Trophoblast cell (in vitro differentiated cells and primary cell): ENCODE results near the gene ACTR1B.

Experiments
- DNase-seq, 2 donors: peaks; one replicate each; pipeline ENCODE4 v3.0.0-alpha.2; 2016
- H2AFZ ChIP-seq: 2 replicates; pipeline ENCODE4 v1.6.1; 2013; ENCODE audit warnings: low read length, moderate library complexity, mild to moderate bottlenecking; ENCODE audit not compliant: insufficient read depth, poor library complexity
- H2AK5ac ChIP-seq: 2 replicates; pipeline ENCODE4 v1.6.1; 2013; ENCODE audit warnings: mild to moderate bottlenecking, low read length
- H2BK120ac ChIP-seq: 2 replicates; pipeline ENCODE4 v1.6.1; 2013; ENCODE audit warnings: low read length, mild to moderate bottlenecking, moderate library complexity; ENCODE audit not compliant: insufficient read depth, poor library complexity
- H2BK12ac ChIP-seq: 2 replicates; pipeline ENCODE4 v1.6.1; 2013; ENCODE audit warnings: mild to moderate bottlenecking, low read length, moderate library complexity
- H2BK5ac ChIP-seq: 2 replicates; pipeline ENCODE4 v1.6.1; 2013; ENCODE audit warnings: low read length, low read depth, moderate library complexity, mild to moderate bottlenecking; ENCODE audit not compliant: poor library complexity
- H3K14ac ChIP-seq: 2 replicates; pipeline ENCODE4 v1.6.1; 2013; ENCODE audit warnings: mild to moderate bottlenecking, low read length
- H3K18ac ChIP-seq: 2 replicates; pipeline ENCODE4 v1.6.1; 2013; ENCODE audit warnings: mild to moderate bottlenecking, low read length
- H3K23ac ChIP-seq: 2 replicates; pipeline ENCODE4 v1.6.1; 2013; ENCODE audit warnings: low read length
- H3K27ac ChIP-seq: 2 replicates; pipeline ENCODE4 v1.5.1; 2013; ENCODE audit warnings: low read depth, mild to moderate bottlenecking, inconsistent platforms, low read length, moderate library complexity
- H3K27me3 ChIP-seq: 2 replicates; pipeline ENCODE4 v1.6.1; 2013; ENCODE audit warnings: inconsistent platforms, mild to moderate bottlenecking, low read length, moderate library complexity; ENCODE audit not compliant: insufficient read depth
- H3K36me3 ChIP-seq, 2 experiments: 1 replicate in 1 of 2; 2 replicates in 1 of 2; pipeline ENCODE4 v1.6.1; 2013; ENCODE audit warnings: low read length in 2 of 2, mild to moderate bottlenecking in 2 of 2, moderate library complexity in 1 of 2; ENCODE audit not compliant: insufficient read depth in 2 of 2, control insufficient read depth in 1 of 2
- H3K4ac ChIP-seq: 2 replicates; pipeline ENCODE4 v1.6.1; 2013; ENCODE audit warnings: low read depth, mild to moderate bottlenecking, low read length, moderate library complexity
- H3K4me1 ChIP-seq, 2 experiments: 1 replicate in 1 of 2; 2 replicates in 1 of 2; pipeline ENCODE4 v1.6.1; 2013; ENCODE audit warnings: low read length in 2 of 2, mild to moderate bottlenecking in 2 of 2, moderate library complexity in 1 of 2; ENCODE audit not compliant: insufficient read depth in 2 of 2, control insufficient read depth in 1 of 2
- H3K4me2 ChIP-seq: 2 replicates; pipeline ENCODE4 v1.6.1; 2013; ENCODE audit warnings: inconsistent platforms, mild to moderate bottlenecking, low read length, moderate library complexity
- H3K4me3 ChIP-seq: 2 replicates; pipeline ENCODE4 v1.5.1; 2013; ENCODE audit warnings: mild to moderate bottlenecking, low read depth, low read length, inconsistent platforms
- H3K79me1 ChIP-seq: one replicate; pipeline ENCODE4 v1.6.1; 2013; ENCODE audit warnings: low read length
- H3K79me2 ChIP-seq: 2 replicates; pipeline ENCODE4 v1.6.1; 2013; ENCODE audit warnings: low read length, mild to moderate bottlenecking; ENCODE audit not compliant: control insufficient read depth, insufficient read depth, poor library complexity
- H3K9ac ChIP-seq: 2 replicates; pipeline ENCODE4 v1.6.1; 2013; ENCODE audit warnings: mild to moderate bottlenecking, low read length
- H3K9me3 ChIP-seq: 2 replicates; pipeline ENCODE4 v1.6.1; 2013; ENCODE audit warnings: low read depth, mild to moderate bottlenecking, control low read depth, inconsistent platforms, low read length; ENCODE audit not compliant: insufficient read depth
- H4K12ac ChIP-seq: 2 replicates; pipeline ENCODE4 v1.6.1; 2013; ENCODE audit warnings: low read depth, mild to moderate bottlenecking, low read length, moderate library complexity
- H4K8ac ChIP-seq: 2 replicates; pipeline ENCODE4 v1.6.1; 2013; ENCODE audit warnings: low read depth, mild to moderate bottlenecking, low read length, moderate library complexity
- H4K91ac ChIP-seq: one replicate; pipeline ENCODE4 v1.6.1; 2013; ENCODE audit warnings: low read depth, mild to moderate bottlenecking, low read length, moderate library complexity
- WGBS: extraction: QIAGEN DNeasy Blood & Tissue Kit; methylation state at CpG from one replicate; pipeline ENCODE4 v1.1.7; 2013; ENCODE audit warnings: missing lambda C conversion rate; ENCODE audit not compliant: insufficient read length, insufficient coverage; ENCODE audit errors: extremely low coverage; 5-methylcytosine and 5-hydroxymethylcytosine counted together

The ACTR1B gene

GRCh38 chr2:97706112-97706511, 42.3 kb upstream of the ACTR1B start:
- DNase-seq: no peak
- no CpG with 5 or more reads among the region's 13 CpGs for WGBS
- Histone ChIP-seq H3K14ac (no peak overlapping the region), H3K27me3 (no peaks in the 10 kb centered on the region), H3K23ac (no peak overlapping the region), H3K27ac (no peak overlapping the region), H2BK12ac (no peak overlapping the region), H2AFZ (no peak overlapping the region), H3K9me3 (peaks cover 2% of the 10 kb centered on the region), H2BK120ac (no peak overlapping the region), H4K8ac (no peak overlapping the region), H3K9ac (no peak overlapping the region), H2BK5ac (no peak overlapping the region), H3K36me3 (no peaks in the 10 kb centered on the region), H3K4me3 (no peak overlapping the region), H4K12ac (no peak overlapping the region), H3K4ac (no peak overlapping the region), H3K18ac (no peak overlapping the region), H3K79me2 (no peaks in the 10 kb centered on the region), H3K79me1 (peaks cover 8% of the 10 kb centered on the region), H3K4me1 (peaks cover 9 to 18% of the 10 kb centered on the region in 2 experiments), H2AK5ac (no peak overlapping the region), H3K4me2 (no peak overlapping the region), H4K91ac (no peak overlapping the region)

DNA sequence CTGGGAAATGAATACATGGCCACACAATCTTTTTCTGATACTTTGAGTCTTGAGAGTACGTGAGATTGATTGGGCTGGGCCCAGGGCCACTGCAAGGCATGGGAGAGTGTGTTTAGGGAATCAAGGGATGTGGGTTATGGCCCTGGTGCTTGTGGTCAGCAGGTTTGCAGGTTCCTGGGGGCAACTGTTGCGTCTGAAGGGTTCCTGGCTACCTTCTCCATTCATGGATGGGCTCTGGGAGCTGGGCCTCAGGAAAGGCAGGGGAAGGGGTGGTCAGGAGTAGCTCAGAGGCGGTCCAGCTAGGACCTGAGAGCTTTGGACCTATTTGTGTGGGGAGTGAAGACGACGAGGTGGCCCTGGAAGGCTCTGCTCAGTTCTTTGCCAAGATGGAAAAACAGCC, 41.1 kb upstream of the ACTR1B start:
- peaks cover 3 to 12% of the 10 kb centered on the region in 2 experiments for H3K4me1 ChIP-seq
- no peak overlapping the region for H2BK5ac ChIP-seq
- no peak for DNase-seq
- H3K36me3 ChIP-seq: no peaks in the 10 kb centered on the region
- H2AK5ac ChIP-seq: no peak overlapping the region
- H3K18ac ChIP-seq: no peak overlapping the region
- no peak overlapping the region for H3K9ac ChIP-seq
- peaks cover 2% of the 10 kb centered on the region for H3K9me3 ChIP-seq
- H3K4me3 ChIP-seq: no peak overlapping the region
- H3K14ac ChIP-seq: no peak overlapping the region
- H2BK120ac ChIP-seq: no peak overlapping the region
- H2AFZ ChIP-seq: no peak overlapping the region
- WGBS: no CpG with 5 or more reads among the region's 5 CpGs
- H4K8ac ChIP-seq: no peak overlapping the region
- no peak overlapping the region for H3K4me2 ChIP-seq
- H3K4ac ChIP-seq: no peak overlapping the region
- no peak overlapping the region for H4K91ac ChIP-seq
- H3K23ac ChIP-seq: no peak overlapping the region
- peak overlapping the region; percentile 8 for H2BK12ac ChIP-seq
- no peak overlapping the region for H3K27ac ChIP-seq
- peaks cover 2% of the 10 kb centered on the region for H3K79me1 ChIP-seq
- H3K27me3 ChIP-seq: no peaks in the 10 kb centered on the region
- H4K12ac ChIP-seq: no peak overlapping the region
- no peaks in the 10 kb centered on the region for H3K79me2 ChIP-seq

DNA sequence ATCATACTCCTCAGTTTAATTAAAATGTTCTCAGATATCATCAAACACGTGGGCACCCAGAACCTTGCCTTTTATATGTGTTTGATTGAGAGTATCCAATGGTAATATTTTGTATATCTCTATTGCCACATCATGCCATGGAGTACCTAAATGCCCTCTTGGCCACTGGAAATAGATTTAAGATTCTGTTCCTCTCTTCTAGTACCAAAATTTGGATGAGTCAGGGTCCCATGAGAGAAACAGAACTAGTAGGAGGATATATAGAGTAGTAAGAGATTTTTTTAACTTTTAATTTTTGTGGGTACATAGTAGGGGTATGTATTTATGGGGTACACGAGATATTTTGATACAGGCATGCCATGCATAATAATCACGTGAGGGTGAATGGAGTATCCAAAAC, 39.9 kb upstream of the ACTR1B start:
- Histone ChIP-seq H2AFZ (no peak overlapping the region), H3K18ac (no peak overlapping the region), H2BK120ac (no peak overlapping the region), H4K12ac (no peak overlapping the region), H3K4me3 (no peak overlapping the region), H4K8ac (no peak overlapping the region), H3K9me3 (peaks cover 2% of the 10 kb centered on the region), H3K79me2 (no peaks in the 10 kb centered on the region), H3K4me1 (peaks cover 3 to 9% of the 10 kb centered on the region in 2 experiments), H4K91ac (no peak overlapping the region), H3K14ac (no peak overlapping the region), H3K23ac (no peak overlapping the region), H3K4ac (no peak overlapping the region), H3K27ac (no peak overlapping the region), H2AK5ac (no peak overlapping the region), H3K9ac (no peak overlapping the region), H3K36me3 (no peaks in the 10 kb centered on the region), H3K4me2 (no peak overlapping the region), H2BK12ac (no peak overlapping the region), H3K79me1 (peaks cover 1% of the 10 kb centered on the region), H3K27me3 (no peaks in the 10 kb centered on the region), H2BK5ac (no peak overlapping the region)
- DNase-seq: no peak
- WGBS: no CpG with 5 or more reads among the region's 3 CpGs

GRCh38 chr2:97702731-97703470, 39.1 kb upstream of the ACTR1B start:
- Histone ChIP-seq H2BK12ac (no peak overlapping the region), H3K79me2 (no peaks in the 10 kb centered on the region), H2AK5ac (no peak overlapping the region), H2BK5ac (no peak overlapping the region), H3K18ac (no peak overlapping the region), H3K36me3 (no peaks in the 10 kb centered on the region), H4K8ac (no peak overlapping the region), H3K23ac (no peak overlapping the region), H3K27ac (no peak overlapping the region), H2BK120ac (no peak overlapping the region), H3K4me3 (no peak overlapping the region), H2AFZ (no peak overlapping the region), H3K4me2 (no peak overlapping the region), H4K91ac (no peak overlapping the region), H3K9ac (no peak overlapping the region), H3K27me3 (no peaks in the 10 kb centered on the region), H4K12ac (no peak overlapping the region), H3K4me1 (peaks cover 3 to 9% of the 10 kb centered on the region in 2 experiments), H3K9me3 (peaks cover 1% of the 10 kb centered on the region), H3K14ac (no peak overlapping the region), H3K4ac (no peak overlapping the region), H3K79me1 (peaks cover 1% of the 10 kb centered on the region)
- no CpG with 5 or more reads among the region's 19 CpGs for WGBS
- no peak for DNase-seq
